HepG2 (cell line): Measurements from ENCODE around the gene ELL3. TPM values are rescaled to one million over a fixed set of nuclear protein-coding genes. Genes with fewer than 3 reads are reported as not detected.

Source experiments
- ADNP ChIP-seq: sonication (generic); formaldehyde crosslinking; IDR thresholded peaks from 2 replicates; pipeline ENCODE4 v1.4.0; 2020; ENCODE audit warnings: missing genetic modification reagents
- CAMTA2 ChIP-seq: sonication (generic); formaldehyde crosslinking; IDR thresholded peaks from 2 replicates; pipeline ENCODE4 v1.4.0; 2020; ENCODE audit warnings: mild to moderate bottlenecking, missing genetic modification reagents, borderline replicate concordance
- CHD4 ChIP-seq: fragments of 200-600 bp; sonication (generic); IDR thresholded peaks from 2 replicates; pipeline ENCODE4 v1.7.0; 2017; ENCODE audit warnings: mild to moderate bottlenecking, low read length, borderline replicate concordance
- GLI4 ChIP-seq: sonication (generic); formaldehyde crosslinking; IDR thresholded peaks from 2 replicates; pipeline ENCODE4 v1.5.1; 2020; ENCODE audit warnings: missing genetic modification reagents, mild to moderate bottlenecking, moderate library complexity, borderline replicate concordance
- GLMP ChIP-seq: sonication (generic); formaldehyde crosslinking; IDR thresholded peaks from 2 replicates; pipeline ENCODE4 v1.9.0; 2021; ENCODE audit warnings: missing genetic modification reagents, mild to moderate bottlenecking, borderline replicate concordance
- GZF1 ChIP-seq: sonication (generic); formaldehyde crosslinking; IDR thresholded peaks from 2 replicates; pipeline ENCODE4 v1.5.1; 2020; ENCODE audit warnings: mild to moderate bottlenecking, missing genetic modification reagents
- HMGXB4 ChIP-seq, 2 experiments: sonication (generic) in 1 of 2; formaldehyde crosslinking in 1 of 2; IDR thresholded peaks; 2 replicates each; pipeline versions ENCODE4 v1.4.0 to v1.6.1; 2018 to 2020; ENCODE audit warnings: missing genetic modification reagents in 2 of 2, borderline replicate concordance in 1 of 2, low read depth in 1 of 2, mild to moderate bottlenecking in 1 of 2, missing biosample characterization in 1 of 2
- HOXA9 ChIP-seq: sonication (generic); formaldehyde crosslinking; IDR thresholded peaks from 2 replicates; pipeline ENCODE4 v1.8.1; 2022; ENCODE audit warnings: missing genetic modification reagents, mild to moderate bottlenecking, moderate library complexity, borderline replicate concordance
- IRF9 ChIP-seq: sonication (generic); formaldehyde crosslinking; IDR thresholded peaks from 2 replicates; pipeline ENCODE4 v1.8.0; 2022; ENCODE audit warnings: missing genetic modification reagents, mild to moderate bottlenecking, borderline replicate concordance
- LBX2 ChIP-seq: sonication (generic); formaldehyde crosslinking; IDR thresholded peaks from 2 replicates; pipeline ENCODE4 v1.5.0; 2020; ENCODE audit warnings: missing genetic modification reagents, mild to moderate bottlenecking, borderline replicate concordance
- MED1 ChIP-seq: sonication (generic); formaldehyde crosslinking; IDR thresholded peaks from 2 replicates; pipeline ENCODE4 v1.4.0; 2020; ENCODE audit warnings: missing genetic modification reagents
- RFX3 ChIP-seq: IDR thresholded peaks from 2 replicates; pipeline ENCODE4 v1.6.1; 2016; ENCODE audit warnings: missing biosample characterization, missing genetic modification reagents
- RXRA ChIP-seq: sonication (generic); formaldehyde crosslinking; IDR thresholded peaks from 2 replicates; pipeline ENCODE4 v1.5.1; 2020; ENCODE audit warnings: missing genetic modification reagents
- TBL1XR1 ChIP-seq: fragments of 150-350 bp; IDR thresholded peaks from 2 replicates; pipeline ENCODE4 v1.6.1; 2014; ENCODE audit warnings: borderline replicate concordance, low read length; ENCODE audit not compliant: partially characterized antibody
- TEF ChIP-seq: sonication (generic); formaldehyde crosslinking; IDR thresholded peaks from 2 replicates; pipeline ENCODE4 v1.5.0; 2020; ENCODE audit warnings: missing genetic modification reagents
- ZBTB38 ChIP-seq: sonication (generic); formaldehyde crosslinking; IDR thresholded peaks from 2 replicates; pipeline ENCODE4 v1.5.1; 2020; ENCODE audit warnings: mild to moderate bottlenecking, missing genetic modification reagents
- ZKSCAN8 ChIP-seq: IDR thresholded peaks from 2 replicates; pipeline ENCODE4 v1.6.1; 2016; ENCODE audit warnings: borderline replicate concordance, missing genetic modification reagents, missing compliant biosample characterization
- ZNF12 ChIP-seq: sonication (generic); formaldehyde crosslinking; IDR thresholded peaks from 2 replicates; pipeline ENCODE4 v1.5.0; 2020; ENCODE audit warnings: missing genetic modification reagents
- ZNF3 ChIP-seq: IDR thresholded peaks from 2 replicates; pipeline ENCODE4 v1.7.0; 2017; ENCODE audit warnings: inconsistent platforms
- ZNF484 ChIP-seq: sonication (generic); formaldehyde crosslinking; IDR thresholded peaks from 2 replicates; pipeline ENCODE4 v1.5.1; 2020; ENCODE audit warnings: mild to moderate bottlenecking, low read depth, missing genetic modification reagents, borderline replicate concordance
- ZNF691 ChIP-seq: sonication (generic); formaldehyde crosslinking; IDR thresholded peaks from 2 replicates; pipeline ENCODE4 v1.4.0; 2020; ENCODE audit warnings: missing genetic modification reagents, low read depth, mild to moderate bottlenecking, borderline replicate concordance
- ZSCAN29 ChIP-seq: sonication (generic); formaldehyde crosslinking; conservative IDR thresholded peaks from 2 replicates; pipeline ENCODE4 v1.4.0; 2020; ENCODE audit warnings: mild to moderate bottlenecking, missing genetic modification reagents
- polyA plus RNA-seq, 8 experiments: library from polyadenylated mRNA; depleted of rRNA in 3 of 8; stranded (reverse) in 7 of 8; unstranded in 1 of 8; fragments of >200 nt; fragmentation: Illumina TruSeq in 4 of 8; extraction: Trizol in 4 of 8; gene quantifications; 2 replicates each; pipeline versions ENCODE4 v1.2.1 to v1.2.3, GENCODE V29; 2011 to 2016; ENCODE audit warnings: low read depth in 4 of 8, missing spikeins in 1 of 8, mixed read lengths in 1 of 8; ENCODE audit not compliant: insufficient read depth in 1 of 8
- total RNA-seq, 5 experiments: library from RNA; depleted of rRNA; stranded (reverse); fragments of >200 nt; fragmentation: Illumina TruSeq; extraction: Trizol; gene quantifications; 2 replicates each; pipeline ENCODE4 v1.2.3, GENCODE V29; 2016; ENCODE audit warnings: low read depth in 1 of 5

ELL3 gene
- total and polyA plus RNA-seq, 2 of the 13 experiments (the other 11 are each of a cell fraction or from before 2014, with no cell fraction given): 6.1 to 8.8 TPM

GRCh38 chr15:43791993-43792760 is 15.4 kb upstream of the ELL3 start, which contains the start of gene SERF2 (continued):
- peak; percentile 69 to 72 for TF ChIP-seq HMGXB4 (CRISPR knock-in tag; IDR thresholded peaks at IDR 0.05; ENCODE audit: borderline replicate concordance in 1 of 2, low read depth in 1 of 2)
- TF ChIP-seq CHD4: no peak
- TF ChIP-seq ZNF12 (CRISPR knock-in tag): 0 out of 2 replicates have a peak, but pooled peaks have one; percentile 30
- no peak for TF ChIP-seq ZSCAN29 (CRISPR knock-in tag)
- 0 out of 2 replicates have a peak, but pooled peaks have one; percentile 38 for TF ChIP-seq ZBTB38 (CRISPR knock-in tag)
- no peak for TF ChIP-seq RFX3 (CRISPR knock-in tag)
- peak; percentile 57 for TF ChIP-seq MED1
- TF ChIP-seq GLMP (CRISPR knock-in tag): no peak
- TF ChIP-seq IRF9 (CRISPR knock-in tag): peak; percentile 89; the same call in 1 of the 2 replicates
- TF ChIP-seq TEF: no peak
- TF ChIP-seq ADNP (CRISPR knock-in tag): no peak
- peak; percentile 56 for TF ChIP-seq TBL1XR1
- peak; percentile 41; the same call in 1 of the 2 replicates for TF ChIP-seq RXRA (CRISPR knock-in tag)
- no peak for TF ChIP-seq ZNF484 (CRISPR knock-in tag)
- TF ChIP-seq LBX2 (CRISPR knock-in tag): peak; percentile 37; the same call in 1 of the 2 replicates
- no peak for TF ChIP-seq HOXA9 (CRISPR knock-in tag)
- no peak for TF ChIP-seq GLI4
- no peak for TF ChIP-seq ZKSCAN8 (CRISPR knock-in tag)
- no peak for TF ChIP-seq ZNF3 (CRISPR knock-in tag)
- 0 out of 2 replicates have a peak, but pooled peaks have one; percentile 16 for TF ChIP-seq GZF1 (CRISPR knock-in tag)
- peak; percentile 47; the same call in 1 of the 2 replicates for TF ChIP-seq ZNF691 (CRISPR knock-in tag)
- TF ChIP-seq CAMTA2 (CRISPR knock-in tag): peak; percentile 66; the same call in 1 of the 2 replicates
